Raji (cell line): Measurements from ENCODE around the gene WNT9B.

Experiments used
- POLR2A ChIP-seq: IDR thresholded peaks from 2 replicates; pipeline ENCODE4 v1.6.1; 2011; ENCODE audit warnings: low read depth, low read length, control low read depth; ENCODE audit not compliant: insufficient read depth

The WNT9B gene

DNA sequence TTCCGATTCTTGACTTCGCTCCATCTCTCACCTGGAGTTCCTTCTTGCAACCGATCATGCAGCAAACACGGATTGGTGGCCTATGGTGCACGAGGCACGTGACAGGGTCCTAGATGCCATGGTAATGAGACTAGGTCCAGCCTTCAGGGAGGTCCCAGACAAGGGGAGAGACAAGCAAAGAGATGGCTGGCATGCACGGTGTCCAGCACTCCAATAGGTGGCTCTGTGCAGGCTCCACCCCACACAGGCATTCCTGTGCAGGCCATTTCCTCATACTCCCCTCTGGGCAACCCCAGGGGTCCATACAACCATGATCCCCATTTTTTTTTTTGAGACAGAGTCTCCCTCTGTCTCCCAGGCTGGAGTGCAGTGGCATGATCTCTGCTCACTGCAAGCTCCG is 31.3 kb downstream of the WNT9B start:
- no peak for TF ChIP-seq POLR2A

DNA sequence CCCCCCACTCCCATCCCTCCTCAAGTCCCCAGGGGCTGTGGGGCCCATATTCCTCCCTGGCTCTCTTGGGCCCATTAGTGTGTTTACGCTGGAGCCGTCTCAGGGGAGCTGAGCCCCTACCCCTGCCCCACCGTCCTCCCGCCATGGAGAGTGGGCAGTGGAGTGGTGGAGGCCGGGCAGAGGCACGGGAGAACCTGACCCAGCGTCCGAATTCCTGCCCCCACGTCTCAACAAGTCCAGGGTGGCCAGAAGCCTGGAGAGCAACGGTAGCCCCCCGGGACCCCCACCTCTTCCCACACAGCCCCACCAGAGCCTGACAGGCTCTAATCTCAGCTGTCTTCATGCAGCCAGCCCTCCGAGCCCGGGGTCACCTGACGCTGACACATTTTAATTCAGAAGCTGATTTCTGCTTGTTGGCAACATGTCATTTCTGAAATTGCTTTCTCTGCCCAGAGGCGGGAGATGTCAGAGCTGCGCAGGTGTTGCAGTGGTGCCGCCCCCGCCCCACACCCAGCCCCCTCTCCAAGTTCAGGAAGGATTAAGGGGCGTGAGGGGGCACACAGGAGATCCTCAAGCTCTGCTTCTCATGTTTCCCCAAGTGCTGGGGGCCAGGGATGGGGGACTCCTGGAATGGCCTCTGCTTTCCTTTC is 32.6 kb downstream of the WNT9B start:
- TF ChIP-seq POLR2A = no peak

DNA sequence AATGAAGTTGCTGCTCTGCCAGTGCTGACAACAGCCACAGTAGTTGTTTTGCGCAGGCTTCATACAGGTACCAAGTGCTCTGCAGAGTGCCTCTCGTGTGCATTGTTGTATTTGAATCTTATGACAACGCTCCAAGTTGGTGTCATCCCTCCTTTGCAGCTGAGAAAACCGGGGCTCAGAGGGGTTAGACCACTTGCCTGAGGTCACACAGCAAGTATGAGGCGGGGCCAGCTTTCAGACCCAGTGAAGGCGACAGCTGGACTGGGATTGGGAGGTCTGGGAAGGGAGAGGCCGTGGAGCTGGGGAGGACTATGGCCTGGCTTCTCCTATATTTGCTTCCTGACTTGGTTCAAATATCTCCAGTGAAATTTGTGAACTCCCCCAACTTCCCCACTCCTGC is 33.2 kb downstream of the WNT9B start:
- no peak for TF ChIP-seq POLR2A

DNA sequence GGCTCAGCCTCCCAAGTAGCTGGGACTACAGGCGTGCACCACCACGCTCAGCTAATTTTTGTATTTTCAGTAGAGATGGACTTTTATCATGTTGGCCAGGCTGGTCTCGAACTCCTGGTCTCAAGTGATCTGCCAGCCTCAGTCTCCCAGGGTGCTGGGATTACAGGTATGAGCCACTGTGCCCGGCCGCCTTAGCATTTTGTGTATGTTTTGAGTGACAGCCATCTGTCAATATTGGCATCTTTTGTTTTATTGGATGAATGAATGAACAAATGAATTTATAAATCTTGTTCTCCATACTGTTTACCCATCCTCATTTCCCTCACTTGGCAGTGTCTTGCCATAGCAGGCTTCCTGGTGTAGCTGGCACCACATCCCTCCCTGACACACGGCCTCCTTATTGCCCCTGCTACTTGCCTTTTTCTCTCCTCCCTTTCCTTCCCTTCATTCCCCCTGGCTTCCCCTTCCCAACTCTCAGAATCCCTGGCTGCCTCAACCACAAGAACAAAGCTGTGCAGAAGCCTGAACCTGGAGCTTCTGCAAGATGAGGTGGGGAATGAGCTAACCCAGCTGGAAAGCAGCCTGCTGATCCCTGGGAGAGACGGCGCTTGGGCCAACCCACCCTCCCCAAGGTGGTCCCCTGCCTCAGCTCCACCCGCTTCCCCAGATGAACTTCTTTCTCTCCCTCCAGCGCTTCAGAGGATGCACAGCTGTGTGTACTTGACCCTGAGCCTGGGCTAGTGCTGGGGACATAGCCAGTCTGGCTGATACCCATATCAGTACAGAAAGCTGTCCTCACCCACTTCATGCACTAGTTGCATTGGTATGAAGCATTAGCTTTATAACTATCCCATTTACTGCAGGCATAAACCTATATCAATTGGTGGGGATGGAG is 34.3 kb downstream of the WNT9B start:
- no peak for TF ChIP-seq POLR2A

DNA sequence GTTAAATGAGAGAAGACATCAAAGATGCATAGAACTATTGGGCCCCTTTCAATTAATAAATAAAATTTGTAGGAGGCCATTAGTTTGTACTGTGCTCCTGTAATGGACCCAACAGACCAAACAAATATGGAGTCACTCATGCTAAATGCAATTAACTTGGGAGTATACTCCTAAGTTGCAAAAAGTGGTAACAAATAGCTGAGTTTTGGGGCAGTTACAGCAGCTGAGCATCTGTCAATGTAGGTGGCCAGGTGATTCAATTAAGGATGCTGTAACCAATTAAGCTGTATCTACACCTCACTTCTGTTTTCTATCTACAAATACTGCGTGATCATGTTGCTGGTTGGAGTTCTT is 34.9 kb downstream of the WNT9B start:
- no peak for TF ChIP-seq POLR2A

DNA sequence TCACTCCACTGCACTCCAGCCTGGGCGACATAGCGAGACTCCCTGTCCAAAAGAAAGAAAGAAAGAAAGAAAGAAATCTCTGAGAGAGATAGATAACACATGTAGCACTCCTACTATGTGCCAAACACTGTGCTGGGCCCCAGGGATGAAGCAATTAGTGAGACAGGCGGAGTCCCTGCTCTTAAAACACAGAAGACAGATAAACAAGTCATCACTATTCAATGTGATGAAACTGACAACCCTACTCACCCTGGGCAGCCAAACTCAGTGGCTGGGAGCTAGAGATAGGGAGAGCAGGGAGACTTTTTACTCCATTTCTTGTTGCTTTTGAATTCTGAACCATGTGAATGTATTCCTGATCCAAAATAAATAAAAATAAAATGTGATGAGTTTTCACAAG is 36.3 kb downstream of the WNT9B start:
- no peak for TF ChIP-seq POLR2A

DNA sequence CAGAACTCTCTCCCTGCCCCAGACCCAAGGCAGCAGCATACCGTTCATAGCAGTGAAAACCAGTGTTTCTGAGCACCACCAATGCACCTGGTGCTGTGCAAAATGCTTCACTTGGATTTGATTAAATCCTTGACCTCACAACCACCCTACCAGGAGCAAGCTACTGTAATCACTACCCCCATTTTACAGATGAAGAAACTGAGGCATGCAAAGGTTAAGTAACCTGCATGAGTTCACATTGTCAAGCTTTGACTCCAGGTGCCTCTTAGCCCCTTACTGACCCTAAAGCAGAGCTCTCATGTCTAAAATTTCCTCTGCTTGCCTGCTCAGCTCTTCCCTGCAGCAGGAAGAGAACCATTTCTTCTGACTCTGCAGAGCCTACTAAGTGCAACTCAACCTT is 37.3 kb downstream of the WNT9B start:
- no peak for TF ChIP-seq POLR2A

DNA sequence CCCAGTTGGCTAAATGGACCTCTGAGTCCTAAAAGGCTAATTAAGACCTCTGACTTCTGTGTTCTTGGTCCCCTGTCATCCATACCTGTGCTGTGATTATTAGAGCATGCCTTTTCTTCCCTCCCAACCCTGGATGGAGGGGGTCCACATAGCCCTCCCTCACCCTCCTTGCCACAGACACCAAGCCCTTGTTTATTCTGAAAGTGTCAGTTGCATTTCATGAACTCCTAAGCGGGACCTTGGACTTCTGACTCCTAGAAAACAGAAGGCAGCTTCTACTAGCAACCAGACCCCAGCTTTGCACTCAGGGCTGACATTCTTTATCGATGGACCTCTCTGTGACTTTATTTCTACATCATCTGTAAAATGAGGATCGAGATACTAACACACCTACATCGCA is 38.1 kb downstream of the WNT9B start:
- TF ChIP-seq POLR2A = no peak

DNA sequence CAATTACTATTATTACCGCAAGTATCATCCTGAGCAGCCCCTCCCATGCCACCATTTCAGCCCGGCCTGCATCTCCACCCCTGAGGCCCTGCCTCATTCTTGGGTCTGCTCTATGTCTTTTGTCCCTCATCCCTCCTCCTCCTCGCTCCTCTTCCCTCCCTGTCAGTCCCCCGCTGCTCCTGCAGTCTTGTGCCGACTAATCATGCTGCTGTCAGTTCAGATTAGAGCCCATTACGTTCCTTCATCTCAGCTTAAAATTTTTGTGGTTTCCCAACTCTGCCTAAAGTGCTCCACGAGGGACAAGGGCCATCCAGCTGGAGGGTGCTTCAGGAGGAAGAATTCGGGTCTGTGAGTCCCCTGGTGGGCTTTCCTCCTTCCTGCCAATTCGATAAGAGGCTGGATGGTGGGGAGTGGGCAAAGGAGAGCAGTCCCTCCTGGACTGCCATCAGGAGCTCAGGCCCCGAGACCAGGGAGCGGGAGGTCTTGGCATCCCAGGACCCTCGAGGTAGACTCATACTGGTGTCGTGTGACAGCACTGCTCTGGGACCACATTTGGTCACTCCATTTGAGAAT is 38.7 kb downstream of the WNT9B start:
- no peak for TF ChIP-seq POLR2A

DNA sequence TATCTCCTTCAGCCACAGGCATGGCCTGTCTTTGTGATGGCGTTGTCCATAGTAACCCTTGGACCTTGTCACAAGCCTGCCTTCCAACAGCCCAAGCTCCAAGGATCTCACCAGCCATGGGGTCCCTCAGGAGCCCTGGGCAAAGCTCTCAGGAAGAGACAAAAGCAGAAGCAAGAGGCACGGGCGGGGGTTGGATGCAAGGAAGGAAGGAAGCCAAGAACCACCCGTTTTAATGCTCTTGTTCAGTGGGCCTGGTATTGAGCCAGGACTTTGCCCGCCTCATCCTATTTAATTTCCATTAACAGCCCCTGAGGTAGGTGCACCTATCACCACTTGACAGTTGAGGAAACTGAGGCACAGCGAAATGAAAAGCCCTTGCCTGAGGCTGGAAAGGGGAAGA is 39.3 kb downstream of the WNT9B start:
- no peak for TF ChIP-seq POLR2A

DNA sequence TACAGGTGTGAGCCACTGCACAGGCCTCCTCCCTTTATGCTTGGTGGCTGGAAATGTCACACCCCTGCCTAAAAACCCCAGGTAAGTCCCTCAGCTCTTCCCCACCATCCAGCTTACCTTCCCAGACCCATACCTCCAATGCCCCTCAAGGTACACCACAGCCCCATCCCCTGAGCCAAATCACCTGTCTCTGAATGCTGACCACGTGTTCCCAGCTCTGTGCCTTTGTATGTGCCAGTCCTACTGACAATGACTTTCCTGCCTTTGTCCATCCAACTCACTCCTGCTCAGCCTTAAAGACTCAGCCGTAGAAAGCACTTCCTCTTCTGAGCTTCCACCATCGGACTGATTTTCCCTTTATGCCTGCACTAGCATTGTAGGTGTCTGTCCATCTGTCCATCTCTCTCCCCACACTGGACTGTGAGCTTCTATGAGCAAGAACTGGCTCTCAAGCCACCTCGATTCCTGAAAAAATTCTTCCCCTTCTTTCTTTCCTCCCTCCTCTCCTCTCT is 40.9 kb downstream of the WNT9B start:
- TF ChIP-seq POLR2A = no peak

DNA sequence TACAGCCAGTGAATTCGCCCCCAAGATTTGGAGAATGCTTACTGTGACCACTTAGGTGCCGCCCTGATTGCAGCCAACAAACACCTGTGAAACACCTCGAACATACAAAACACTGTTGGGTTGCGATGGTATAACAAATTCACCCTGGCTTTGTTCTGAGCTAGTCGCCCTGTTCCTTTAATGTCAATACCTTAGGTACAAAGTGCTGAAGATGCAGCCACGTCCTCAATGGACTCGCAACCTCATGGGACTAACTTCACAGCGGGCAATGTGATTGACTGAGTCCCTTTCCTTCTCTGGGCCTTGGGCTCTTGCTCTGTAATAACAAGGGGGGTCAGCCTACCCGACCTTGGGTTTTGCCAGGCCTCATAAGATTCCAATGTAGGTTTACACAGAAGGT is 42.6 kb downstream of the WNT9B start:
- TF ChIP-seq POLR2A = no peak

DNA sequence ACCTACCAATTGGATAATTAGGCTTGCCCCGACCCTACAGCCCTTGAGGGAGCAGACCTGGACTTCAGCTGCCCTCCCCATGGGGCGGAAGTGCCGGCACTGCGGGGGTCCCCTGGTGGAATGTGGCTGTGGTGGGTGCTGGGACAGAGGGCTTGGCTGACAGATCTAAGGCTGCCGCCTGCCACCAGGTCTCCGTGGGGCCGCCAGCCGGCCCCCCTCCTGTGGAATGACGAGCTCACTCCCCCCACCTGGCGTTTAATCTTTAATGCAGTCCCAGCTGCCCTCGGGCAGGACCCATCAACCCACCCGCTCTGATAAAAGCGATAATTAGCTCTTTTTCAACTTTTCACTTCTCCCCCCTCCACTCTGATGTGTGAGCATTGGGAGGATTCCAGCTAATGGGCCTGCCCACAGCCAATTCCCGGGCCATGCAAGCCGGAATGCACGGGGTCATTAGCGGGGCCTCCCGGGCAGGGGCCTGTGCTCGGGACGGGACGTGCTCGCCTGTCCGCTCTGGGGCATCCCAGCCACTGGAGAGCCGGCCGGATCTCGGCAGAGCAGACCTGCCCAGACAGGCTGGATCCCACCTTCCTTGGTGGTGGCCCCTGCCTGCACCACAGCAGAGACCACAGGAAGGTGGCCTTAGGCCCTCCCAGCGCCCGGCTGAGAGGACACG is 43.2 kb downstream of the WNT9B start:
- TF ChIP-seq POLR2A = no peak

DNA sequence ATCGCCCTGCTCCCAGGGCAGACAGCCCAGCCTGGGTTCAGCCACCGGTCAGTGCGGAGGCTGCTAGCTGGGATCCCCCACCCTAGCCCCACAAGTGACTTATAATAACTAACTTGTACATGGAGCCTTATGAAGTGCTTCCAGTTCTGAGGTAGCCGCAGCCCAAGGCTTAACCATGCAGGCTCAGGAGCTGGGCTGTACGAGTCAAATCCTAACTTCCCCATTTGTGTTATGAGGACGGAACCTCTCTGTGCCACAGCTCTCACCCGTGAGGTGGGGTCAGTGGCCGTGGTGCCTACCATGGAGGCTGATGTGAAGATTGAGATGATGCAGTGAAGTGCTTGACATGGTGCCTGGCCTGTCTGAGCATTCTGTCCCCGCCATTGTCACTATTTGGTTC is 43.8 kb downstream of the WNT9B start:
- no peak for TF ChIP-seq POLR2A

DNA sequence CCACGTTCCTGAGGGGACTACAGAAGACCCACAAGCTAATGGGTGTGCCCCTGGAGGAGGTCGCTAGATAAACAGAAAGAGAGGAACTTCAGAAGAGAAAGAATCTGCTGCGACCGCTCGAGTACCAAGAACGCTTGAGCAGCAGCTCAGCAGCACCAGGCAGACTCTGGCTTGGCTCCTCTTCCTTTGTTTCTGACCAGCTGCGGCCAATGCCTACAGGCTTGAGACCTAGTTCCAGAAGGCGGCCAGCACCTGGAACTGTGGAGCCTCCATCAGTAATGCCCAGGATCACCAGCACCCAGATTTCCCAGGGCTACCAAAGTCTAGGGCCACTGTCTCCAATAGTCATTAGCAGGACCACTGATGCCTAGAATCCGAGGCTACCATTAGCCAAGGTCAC is 45.6 kb downstream of the WNT9B start:
- TF ChIP-seq POLR2A = no peak
